GM21619 (cell line): ENCODE measurements around the gene DNAJA4.

Experiments
- ATAC-seq: cut with Tn5 transposase; IDR thresholded peaks from one replicate; pipeline ENCODE4 v1.9.1; 2021; ENCODE audit not compliant: unreplicated experiment

Gene DNAJA4

GRCh38 chr15:78313383-78313782, 49.0 kb downstream of the DNAJA4 start:
- no peak for ATAC-seq

- no peak for ATAC-seq
Measured at GRCh38 chr15:78314181-78314581, 49.8 kb downstream of the DNAJA4 start.

GRCh38 chr15:78315686-78316282, 51.4 kb downstream of the DNAJA4 start:
- no peak for ATAC-seq

- peak; percentile 68 for ATAC-seq
Measured at GRCh38 chr15:78316283-78317083, 52.1 kb downstream of the DNAJA4 start.

- no peak for ATAC-seq
Measured at GRCh38 chr15:78317145-78317836, 52.9 kb downstream of the DNAJA4 start.

GRCh38 chr15:78319588-78319987, 55.2 kb downstream of the DNAJA4 start:
- no peak for ATAC-seq

GRCh38 chr15:78320183-78320582, 55.8 kb downstream of the DNAJA4 start:
- ATAC-seq = no peak

GRCh38 chr15:78321041-78321570, 56.7 kb downstream of the DNAJA4 start:
- ATAC-seq = no peak

- no peak for ATAC-seq
Measured at GRCh38 chr15:78321786-78322185, 57.4 kb downstream of the DNAJA4 start.

- no peak for ATAC-seq
Measured at GRCh38 chr15:78322243-78322642, 57.9 kb downstream of the DNAJA4 start.

GRCh38 chr15:78322724-78323521, 58.6 kb downstream of the DNAJA4 start:
- no peak for ATAC-seq

- no peak for ATAC-seq
Measured at GRCh38 chr15:78323693-78324092, 59.3 kb downstream of the DNAJA4 start.

- no peak for ATAC-seq
Measured at GRCh38 chr15:78324144-78324543, 59.8 kb downstream of the DNAJA4 start.

- ATAC-seq = no peak
Measured at GRCh38 chr15:78325092-78325843, 60.9 kb downstream of the DNAJA4 start.

- ATAC-seq = no peak
Measured at GRCh38 chr15:78327466-78327865, 63.1 kb downstream of the DNAJA4 start.

GRCh38 chr15:78329625-78330024, 65.3 kb downstream of the DNAJA4 start:
- ATAC-seq = no peak
